Parathyroid adenoma (tissue), 2 donors: Measurements from ENCODE around the gene MCAT.

Source experiments
- H2AFZ ChIP-seq: fragments of 300-600 bp; sonication (generic); one replicate; pipeline ENCODE4 v1.7.0; 2017; ENCODE audit warnings: antibody characterized with exemption, mild to moderate bottlenecking
- H3K27ac ChIP-seq: fragments of 300-600 bp; sonication (generic); one replicate; pipeline ENCODE4 v1.7.0; 2017
- H3K27me3 ChIP-seq: fragments of 300-600 bp; sonication (generic); one replicate; pipeline ENCODE4 v1.7.0; 2017; ENCODE audit warnings: low read length; ENCODE audit not compliant: control insufficient read depth, insufficient read depth
- H3K36me3 ChIP-seq: fragments of 300-600 bp; sonication (generic); one replicate; pipeline ENCODE4 v1.7.0; 2017; ENCODE audit warnings: low read length; ENCODE audit not compliant: control insufficient read depth, insufficient read depth
- H3K4me1 ChIP-seq: fragments of 300-600 bp; sonication (generic); one replicate; pipeline ENCODE4 v1.7.0; 2017; ENCODE audit warnings: control low read depth
- H3K4me2 ChIP-seq: fragments of 300-600 bp; sonication (generic); one replicate; pipeline ENCODE4 v1.7.0; 2017; ENCODE audit warnings: low read length
- H3K4me3 ChIP-seq: fragments of 300-600 bp; sonication (generic); one replicate; pipeline ENCODE4 v1.7.0; 2017; ENCODE audit warnings: low read depth, low read length
- H3K79me2 ChIP-seq: fragments of 300-600 bp; sonication (generic); one replicate; pipeline ENCODE4 v1.7.0; 2017; ENCODE audit warnings: control low read depth
- H3K9ac ChIP-seq: fragments of 300-600 bp; sonication (generic); one replicate; pipeline ENCODE4 v1.7.0; 2017; ENCODE audit warnings: mild to moderate bottlenecking
- H3K9me3 ChIP-seq: fragments of 300-600 bp; sonication (generic); one replicate; pipeline ENCODE4 v1.7.0; 2017; ENCODE audit warnings: low read length; ENCODE audit not compliant: control insufficient read depth
- TF ChIP-seq, protein P1 (sequence below): fragments of 300-600 bp; sonication (generic); IDR thresholded peaks from one replicate; pipeline ENCODE4 v1.7.0; 2017; ENCODE audit warnings: antibody characterized with exemption, mild to moderate bottlenecking
- donor health status: primary hyperparathyroidism.

MCAT gene

DNA sequence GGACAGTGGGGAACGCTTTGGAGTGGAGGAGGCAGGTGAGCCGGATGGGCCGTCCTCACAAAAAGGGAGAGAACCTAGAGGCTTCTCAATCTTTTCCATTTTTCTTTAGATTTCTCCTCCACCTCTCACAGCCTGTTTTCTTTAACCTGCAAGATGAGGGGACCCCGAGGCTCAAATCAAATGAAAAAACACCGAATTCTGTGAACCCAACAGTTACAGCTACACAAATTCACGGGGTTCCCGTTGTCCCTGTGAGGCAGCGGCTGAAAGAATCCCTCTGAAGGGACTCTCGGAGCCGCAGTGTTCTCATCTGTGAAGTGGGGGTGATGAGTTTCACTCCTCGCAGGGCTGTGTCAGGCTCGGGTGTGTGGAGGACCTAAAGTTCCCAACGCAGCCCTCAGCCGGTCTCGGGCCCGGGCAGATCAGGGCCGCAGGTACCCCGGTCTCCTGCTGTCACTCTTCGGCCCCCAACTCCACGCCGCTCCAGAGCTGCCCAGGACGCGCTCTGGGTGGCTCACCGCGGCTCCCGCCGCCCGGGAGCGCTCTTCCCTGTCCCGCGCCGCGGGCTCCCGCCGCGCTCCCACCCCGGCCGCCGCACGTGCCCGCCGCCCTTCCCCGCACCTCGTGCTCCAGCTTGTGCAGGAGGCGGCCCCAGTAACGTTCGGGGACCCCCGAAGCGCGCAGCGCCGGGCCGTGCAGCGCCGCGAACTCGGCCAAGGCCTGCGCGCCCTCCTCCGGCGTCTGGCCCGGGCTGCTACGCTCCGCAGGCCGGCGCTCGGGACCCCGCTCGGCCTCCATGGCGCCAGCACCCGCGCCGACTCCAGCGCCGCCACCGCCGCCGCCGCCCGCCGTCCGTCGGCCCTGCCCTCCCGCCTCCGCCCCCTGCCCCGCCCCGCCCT lies 43.3 kb upstream of the MCAT start, which contains the start of gene TTLL12:
TTLL12 (minus strand) TSS at position 863 of the 899 bp plus-strand sequence; CDS start at position 798, 65 bp downstream.
- Histone ChIP-seq H3K27me3 (no peaks in the 10 kb centered on the region), H3K79me2 (no peaks in the 10 kb centered on the region), H3K36me3 (no peaks in the 10 kb centered on the region), H3K9me3 (no peaks in the 10 kb centered on the region), H2AFZ (peak within 1 kb of the TSS; percentile 87), H3K4me2 (peak within 1 kb of the TSS; percentile 87), H3K4me1 (no peaks in the 10 kb centered on the region), H3K9ac (no peak within 1 kb of the TSS), H3K4me3 (peak within 1 kb of the TSS; percentile 61), H3K27ac (peak within 1 kb of the TSS; percentile 67)
- TF ChIP-seq, protein P1, sequence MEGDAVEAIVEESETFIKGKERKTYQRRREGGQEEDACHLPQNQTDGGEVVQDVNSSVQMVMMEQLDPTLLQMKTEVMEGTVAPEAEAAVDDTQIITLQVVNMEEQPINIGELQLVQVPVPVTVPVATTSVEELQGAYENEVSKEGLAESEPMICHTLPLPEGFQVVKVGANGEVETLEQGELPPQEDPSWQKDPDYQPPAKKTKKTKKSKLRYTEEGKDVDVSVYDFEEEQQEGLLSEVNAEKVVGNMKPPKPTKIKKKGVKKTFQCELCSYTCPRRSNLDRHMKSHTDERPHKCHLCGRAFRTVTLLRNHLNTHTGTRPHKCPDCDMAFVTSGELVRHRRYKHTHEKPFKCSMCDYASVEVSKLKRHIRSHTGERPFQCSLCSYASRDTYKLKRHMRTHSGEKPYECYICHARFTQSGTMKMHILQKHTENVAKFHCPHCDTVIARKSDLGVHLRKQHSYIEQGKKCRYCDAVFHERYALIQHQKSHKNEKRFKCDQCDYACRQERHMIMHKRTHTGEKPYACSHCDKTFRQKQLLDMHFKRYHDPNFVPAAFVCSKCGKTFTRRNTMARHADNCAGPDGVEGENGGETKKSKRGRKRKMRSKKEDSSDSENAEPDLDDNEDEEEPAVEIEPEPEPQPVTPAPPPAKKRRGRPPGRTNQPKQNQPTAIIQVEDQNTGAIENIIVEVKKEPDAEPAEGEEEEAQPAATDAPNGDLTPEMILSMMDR: no peak

DNA sequence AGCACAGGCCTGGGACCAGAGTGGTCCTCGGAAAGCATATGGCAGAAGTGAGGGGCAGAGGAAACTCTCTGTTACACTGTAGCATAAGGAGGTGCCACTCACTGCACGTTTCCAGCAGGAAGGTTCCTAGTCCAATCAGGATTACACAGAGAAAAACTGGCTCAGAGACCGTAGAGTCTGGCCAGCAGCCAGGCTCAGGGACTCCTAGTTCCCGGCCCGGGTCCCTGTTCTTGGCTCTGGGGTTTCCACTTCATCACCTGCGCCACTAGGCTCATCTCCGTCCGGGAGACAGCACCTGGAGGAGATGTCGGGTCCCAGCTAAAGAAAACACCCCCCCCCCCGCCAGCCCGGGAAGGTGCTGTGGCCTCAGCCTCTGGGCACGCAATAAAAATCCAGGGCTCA lies 42.7 kb upstream of the MCAT start:
- no peaks in the 10 kb centered on the region for H3K4me1 ChIP-seq
- no peak overlapping the region for H3K9ac ChIP-seq
- no peaks in the 10 kb centered on the region for H3K27me3 ChIP-seq
- H2AFZ ChIP-seq: peak overlapping the region; percentile 56
- H3K4me2 ChIP-seq: peak overlapping the region; percentile 79
- H3K9me3 ChIP-seq: no peaks in the 10 kb centered on the region
- H3K27ac ChIP-seq: no peak overlapping the region
- H3K79me2 ChIP-seq: no peaks in the 10 kb centered on the region
- H3K36me3 ChIP-seq: no peaks in the 10 kb centered on the region
- TF ChIP-seq, protein P1: no peak
- H3K4me3 ChIP-seq: peak overlapping the region; percentile 61

DNA sequence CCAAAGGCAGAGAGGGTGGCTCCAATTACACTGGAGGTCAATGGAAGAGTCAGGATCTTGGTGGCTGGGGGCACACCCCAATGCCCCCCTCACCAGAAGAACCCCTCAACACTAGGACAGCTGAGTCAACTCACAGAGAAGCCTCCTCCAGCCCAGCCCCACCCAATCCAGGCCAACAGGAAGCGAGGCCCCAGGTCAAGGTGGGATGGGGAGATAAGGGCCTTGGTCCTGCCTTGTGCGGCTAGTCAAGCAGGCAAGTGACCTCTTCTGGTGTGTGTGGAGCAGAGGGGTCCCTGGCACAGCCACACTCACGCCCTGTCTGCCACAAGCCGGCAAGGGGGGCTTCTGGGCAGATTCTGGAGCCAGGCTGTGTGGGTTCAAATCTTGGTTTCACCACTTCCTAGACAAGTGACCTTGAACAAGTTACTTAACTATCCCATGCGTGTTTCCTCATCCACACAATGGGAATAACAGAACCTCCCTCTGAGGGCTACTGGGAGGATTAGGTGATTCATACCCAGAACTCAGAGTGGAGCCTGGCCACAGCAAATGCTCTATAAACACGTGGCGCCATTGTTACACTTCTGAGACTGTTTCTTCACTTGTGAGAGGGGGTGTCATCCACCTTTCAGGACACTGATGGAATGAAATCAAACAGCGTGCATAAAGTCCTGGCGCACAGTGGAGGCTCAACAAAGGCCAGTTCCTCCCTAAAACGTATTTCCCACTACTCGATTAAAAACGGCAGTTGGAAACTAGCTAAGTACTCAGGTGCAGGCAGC lies 40.5 kb upstream of the MCAT start:
- Histone ChIP-seq H2AFZ (no peak overlapping the region), H3K4me1 (no peaks in the 10 kb centered on the region), H3K4me2 (no peak overlapping the region), H3K27me3 (no peaks in the 10 kb centered on the region), H3K79me2 (no peaks in the 10 kb centered on the region), H3K36me3 (no peaks in the 10 kb centered on the region), H3K27ac (no peak overlapping the region), H3K9ac (no peak overlapping the region), H3K4me3 (no peak overlapping the region), H3K9me3 (no peaks in the 10 kb centered on the region)
- TF ChIP-seq, protein P1: no peak

DNA sequence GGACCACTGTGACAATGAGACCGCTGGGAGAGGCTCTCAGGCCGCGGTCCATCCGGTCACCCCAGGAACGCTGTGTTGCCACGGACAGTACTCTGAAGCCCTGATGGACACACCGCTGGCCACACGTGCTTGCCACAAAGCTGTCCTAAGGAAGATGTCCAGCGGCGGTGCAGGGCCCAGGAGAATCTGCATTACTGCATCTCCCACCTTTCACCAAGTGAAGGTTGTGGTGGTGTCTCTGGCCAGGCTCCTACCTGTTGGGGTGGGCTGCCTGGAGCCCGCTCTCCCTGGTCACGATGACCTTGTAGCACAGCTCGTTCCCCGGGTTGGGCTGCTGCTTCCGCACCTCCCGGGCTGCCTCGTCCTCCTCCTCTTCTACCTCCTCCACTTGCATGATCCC lies 39.5 kb upstream of the MCAT start:
- no peaks in the 10 kb centered on the region for H3K79me2 ChIP-seq
- no peak overlapping the region for H3K4me2 ChIP-seq
- H3K4me3 ChIP-seq: no peak overlapping the region
- no peak overlapping the region for H3K9ac ChIP-seq
- no peak overlapping the region for H2AFZ ChIP-seq
- H3K36me3 ChIP-seq: no peaks in the 10 kb centered on the region
- no peaks in the 10 kb centered on the region for H3K27me3 ChIP-seq
- H3K27ac ChIP-seq: no peak overlapping the region
- H3K4me1 ChIP-seq: no peaks in the 10 kb centered on the region
- H3K9me3 ChIP-seq: no peaks in the 10 kb centered on the region
- TF ChIP-seq, protein P1: no peak
